Ramos (cell line): ENCODE measurements around the gene KIAA1217.

Source experiments
- in situ Hi-C: fragments of 300-500 bp; cut with MboI; formaldehyde crosslinking; loops from one replicate; pipeline ENCODE4 v1.14.3; 2022; ENCODE audit warnings: low sequenced_read_pairs; ENCODE audit not compliant: unreplicated experiment

KIAA1217 gene

GRCh38 chr10:24355056-24355688 is 146.2 kb downstream of the KIAA1217 start:
- in situ Hi-C loops, result no loop called here

- in situ Hi-C loops, result no loop called here
Observed at GRCh38 chr10:24357344-24358004, 148.5 kb downstream of the KIAA1217 start.

- in situ Hi-C loops, result no loop called here
Observed at GRCh38 chr10:24358022-24358421, 149.1 kb downstream of the KIAA1217 start.

GRCh38 chr10:24360282-24361127 is 151.6 kb downstream of the KIAA1217 start:
- in situ Hi-C loops, result no loop called here

GRCh38 chr10:24363070-24363469 is 154.1 kb downstream of the KIAA1217 start:
- in situ Hi-C loops, result no loop called here

GRCh38 chr10:24367688-24368087 is 158.8 kb downstream of the KIAA1217 start:
- in situ Hi-C loops, result no loop called here

- in situ Hi-C loops, result no loop called here
Observed at GRCh38 chr10:24370877-24371276, 161.9 kb downstream of the KIAA1217 start.

- in situ Hi-C loops, result no loop called here
Observed at GRCh38 chr10:24371396-24371795, 162.5 kb downstream of the KIAA1217 start.

GRCh38 chr10:24374134-24374915 is 165.4 kb downstream of the KIAA1217 start:
- in situ Hi-C loops, result no loop called here

- in situ Hi-C loops, result no loop called here
Observed at GRCh38 chr10:24375510-24375909, 166.6 kb downstream of the KIAA1217 start.

- in situ Hi-C loops, result no loop called here
Observed at GRCh38 chr10:24376731-24377130, 167.8 kb downstream of the KIAA1217 start.

GRCh38 chr10:24378126-24378920 is 169.4 kb downstream of the KIAA1217 start:
- in situ Hi-C loops, result no loop called here

GRCh38 chr10:24381235-24382010 is 172.5 kb downstream of the KIAA1217 start:
- in situ Hi-C loops, result no loop called here

GRCh38 chr10:24382045-24382444 is 173.1 kb downstream of the KIAA1217 start:
- in situ Hi-C loops, result no loop called here

GRCh38 chr10:24382596-24382978 is 173.6 kb downstream of the KIAA1217 start:
- in situ Hi-C loops, result no loop called here

GRCh38 chr10:24382979-24383663 is 174.2 kb downstream of the KIAA1217 start:
- in situ Hi-C loops, result no loop called here

GRCh38 chr10:24383681-24384106 is 174.8 kb downstream of the KIAA1217 start:
- in situ Hi-C loops, result no loop called here

- in situ Hi-C loops, result no loop called here
Observed at GRCh38 chr10:24384954-24385353, 176.0 kb downstream of the KIAA1217 start.
